ENCODE results near the gene RABGGTB. TPM values are rescaled to one million over a fixed set of nuclear protein-coding genes. Genes with fewer than 3 reads are reported as not detected.
"Not testable (repeated sequence)": the region's sequence is repeated elsewhere in the genome, so short reads cannot be mapped to it uniquely, and the experiment has no call there.

RABGGTB gene
- total RNA-seq, 2 experiments from 2014 or later: 236 to 250 TPM

DNA sequence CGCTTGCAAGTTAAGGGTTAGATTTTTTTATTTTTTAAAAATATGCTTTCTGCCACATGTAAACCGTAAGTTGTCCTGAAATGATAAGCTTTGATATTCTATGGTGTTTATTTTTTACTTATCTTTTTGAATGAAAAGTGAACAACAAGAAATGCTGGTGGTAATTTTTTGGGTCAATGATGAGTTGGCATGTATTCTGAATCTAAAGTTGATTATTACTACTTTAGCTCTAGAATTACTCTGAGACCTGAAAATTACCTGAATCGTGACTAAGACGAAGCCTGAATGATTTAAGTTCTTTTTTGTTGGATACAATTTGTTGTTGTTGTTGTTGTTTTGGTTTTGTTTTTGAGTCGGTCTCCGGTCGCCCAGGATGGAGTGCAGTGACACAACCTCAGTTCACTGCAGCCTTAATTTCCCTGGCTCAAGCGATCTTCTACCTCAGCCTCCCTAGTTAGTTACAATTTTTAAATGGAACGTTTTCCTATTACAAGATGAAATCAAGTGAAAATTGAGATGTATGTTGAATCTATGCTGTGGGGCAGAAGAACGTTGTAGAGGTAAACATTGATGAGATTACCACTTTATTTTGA, 941 bp downstream of the RABGGTB start:
- H3K4me1 Mint-ChIP-seq: peaks cover 27% of the 10 kb centered on the region
- DNase-seq: no peak
- peak overlapping the region; percentile 98 for H3K4me3 Mint-ChIP-seq
- H3K27me3 Mint-ChIP-seq: peaks cover 6% of the 10 kb centered on the region
- peaks cover 1% of the 10 kb centered on the region for H3K9me3 Mint-ChIP-seq
- H3K36me3 Mint-ChIP-seq: peaks cover 65% of the 10 kb centered on the region
- H3K27ac Mint-ChIP-seq: peak overlapping the region; percentile 98

DNA sequence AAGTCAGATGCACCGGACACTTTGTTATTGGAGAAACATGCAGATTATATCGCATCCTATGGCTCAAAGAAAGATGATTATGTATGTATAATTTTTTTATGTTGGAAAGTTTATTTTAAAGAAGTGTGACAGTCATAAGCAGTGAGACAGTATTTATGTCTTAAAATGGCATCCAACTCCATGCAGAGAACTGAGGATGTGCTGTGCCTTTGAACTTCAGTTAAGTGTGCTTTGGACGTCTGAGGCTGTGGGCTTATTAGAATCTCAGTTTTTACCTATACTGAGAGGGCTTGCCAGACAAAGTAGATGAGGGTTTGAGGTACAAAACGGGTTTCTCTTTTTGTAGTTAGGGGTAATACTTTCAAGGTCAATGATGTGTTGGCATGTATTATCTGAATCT, 1.5 kb downstream of the RABGGTB start:
- H3K36me3 Mint-ChIP-seq: peaks cover 70% of the 10 kb centered on the region
- H3K9me3 Mint-ChIP-seq: peaks cover 1% of the 10 kb centered on the region
- peak overlapping the region; percentile 98 for H3K4me3 Mint-ChIP-seq
- peak overlapping the region; percentile 98 for H3K27ac Mint-ChIP-seq
- DNase-seq: no peak
- peaks cover 30% of the 10 kb centered on the region for H3K4me1 Mint-ChIP-seq
- peaks cover 6% of the 10 kb centered on the region for H3K27me3 Mint-ChIP-seq

DNA sequence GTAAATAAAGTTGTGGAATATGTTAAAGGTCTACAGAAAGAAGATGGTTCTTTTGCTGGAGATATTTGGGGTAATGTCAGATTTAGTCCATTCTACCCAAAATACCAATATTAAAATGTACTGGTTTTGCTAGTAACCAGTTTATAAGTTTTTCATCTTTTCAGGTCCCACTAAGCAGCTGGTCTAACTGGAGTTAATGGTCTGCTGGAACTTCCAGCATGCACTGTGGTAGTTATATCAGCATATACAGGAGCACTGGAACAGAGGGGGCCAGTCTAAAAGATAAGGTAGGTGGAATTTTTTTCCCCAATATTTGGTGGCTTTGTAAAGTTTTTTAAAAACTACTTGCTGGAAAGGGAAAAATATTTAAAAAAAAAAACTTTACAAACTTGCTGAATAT, 3.9 kb downstream of the RABGGTB start:
- H3K4me3 Mint-ChIP-seq: peak overlapping the region; percentile 98
- peak overlapping the region; percentile 93 for H3K27ac Mint-ChIP-seq
- DNase-seq: no peak

DNA sequence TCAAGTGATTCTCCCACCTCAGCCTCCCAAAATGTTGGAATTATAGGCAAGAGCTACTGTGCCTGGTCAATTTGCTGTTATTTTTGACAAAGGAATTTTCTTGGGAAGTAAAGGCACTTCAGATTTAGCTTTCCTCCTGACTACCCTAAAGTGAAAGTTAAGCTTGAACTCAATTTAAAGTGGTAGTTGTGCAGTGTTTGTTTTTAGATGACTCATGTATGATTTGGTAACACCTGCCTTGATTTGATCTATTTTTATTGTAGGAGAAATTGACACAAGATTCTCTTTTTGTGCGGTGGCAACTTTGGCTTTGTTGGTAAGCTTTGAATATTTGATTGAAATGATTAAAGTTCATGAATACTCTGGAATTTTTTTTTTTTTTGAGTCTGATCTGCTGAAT, 5.0 kb downstream of the RABGGTB start:
- peaks cover 38% of the 10 kb centered on the region for H3K4me1 Mint-ChIP-seq
- no peaks in the 10 kb centered on the region for H3K9me3 Mint-ChIP-seq
- peaks cover 90% of the 10 kb centered on the region for H3K36me3 Mint-ChIP-seq
- peak overlapping the region; percentile 98 for H3K4me3 Mint-ChIP-seq
- peaks cover 5% of the 10 kb centered on the region for H3K27me3 Mint-ChIP-seq
- no peak for DNase-seq
- H3K27ac Mint-ChIP-seq: peak overlapping the region; percentile 93

More for the DNA sequence above, 3.9 kb downstream of the RABGGTB start:
- H3K4me1 Mint-ChIP-seq: peaks cover 42% of the 10 kb centered on the region
- peaks cover 86% of the 10 kb centered on the region for H3K36me3 Mint-ChIP-seq
- no peaks in the 10 kb centered on the region for H3K9me3 Mint-ChIP-seq
- H3K27me3 Mint-ChIP-seq: peaks cover 6% of the 10 kb centered on the region

DNA sequence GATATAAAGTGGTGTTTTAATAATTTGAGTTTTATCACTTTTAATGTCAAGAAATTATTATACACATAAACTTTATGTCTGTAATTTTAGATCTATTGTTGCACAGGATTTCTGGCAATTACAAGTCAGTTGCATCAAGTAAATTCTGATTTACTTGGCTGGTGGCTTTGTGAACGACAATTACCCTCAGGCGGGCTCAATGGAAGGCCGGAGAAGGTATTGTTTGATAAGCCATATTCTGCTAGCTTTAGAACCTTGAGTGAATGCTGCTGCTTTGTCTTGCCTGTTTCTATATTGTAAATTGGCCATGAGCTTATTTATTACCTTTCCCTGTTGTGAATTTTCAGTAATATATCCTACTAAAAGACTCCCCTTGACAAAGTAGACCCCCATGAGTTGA, 6.0 kb downstream of the RABGGTB start:
- no peaks in the 10 kb centered on the region for H3K9me3 Mint-ChIP-seq
- peaks cover 81% of the 10 kb centered on the region for H3K36me3 Mint-ChIP-seq
- DNase-seq: no peak
- H3K4me3 Mint-ChIP-seq: peak overlapping the region; percentile 98
- H3K27me3 Mint-ChIP-seq: peaks cover 6% of the 10 kb centered on the region
- H3K4me1 Mint-ChIP-seq: peaks cover 40% of the 10 kb centered on the region
- H3K27ac Mint-ChIP-seq: peak overlapping the region; percentile 93

DNA sequence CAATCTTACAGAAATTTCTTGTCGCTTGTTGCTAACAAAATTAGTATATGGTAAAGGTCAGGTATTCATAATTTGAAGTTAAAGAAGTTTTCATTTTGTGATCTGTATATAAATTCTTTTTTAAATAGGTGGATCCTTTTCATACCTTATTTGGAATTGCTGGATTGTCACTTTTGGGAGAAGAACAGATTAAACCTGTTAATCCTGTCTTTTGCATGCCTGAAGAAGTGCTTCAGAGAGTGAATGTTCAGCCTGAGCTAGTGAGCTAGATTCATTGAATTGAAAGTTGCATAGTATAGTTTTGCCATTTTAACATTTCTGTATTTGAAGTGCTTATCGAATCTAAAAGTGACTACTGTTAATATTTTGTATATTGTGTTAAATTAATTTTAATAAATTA, 8.3 kb downstream of the RABGGTB start:
- Mint-ChIP-seq H3K4me1 (peaks cover 39% of the 10 kb centered on the region), H3K27ac (peak overlapping the region; percentile 71), H3K9me3 (no peaks in the 10 kb centered on the region)

DNA sequence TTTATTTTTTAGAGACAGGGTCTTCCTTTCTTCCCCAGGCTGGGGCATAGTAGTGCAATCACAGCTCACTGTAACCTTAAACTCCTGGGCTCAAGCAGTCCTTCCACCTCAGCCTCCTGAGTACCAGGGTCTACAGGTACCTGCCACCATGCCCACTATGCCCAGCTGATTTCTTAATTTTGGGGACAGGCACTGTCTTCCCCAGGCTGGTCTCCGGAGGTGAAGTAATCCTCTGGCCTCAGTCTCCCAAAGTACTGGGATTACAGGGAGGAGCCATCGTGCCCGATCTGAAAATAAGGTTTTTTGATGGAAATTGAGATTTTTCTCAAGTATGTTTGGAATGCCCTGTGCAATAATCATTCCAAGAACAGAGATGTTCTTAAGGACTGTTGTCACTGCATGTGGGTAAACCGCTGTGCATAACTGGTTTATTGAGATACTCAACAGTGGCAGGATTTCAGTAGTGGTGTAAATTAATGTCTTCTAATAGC, 9.7 kb downstream of the RABGGTB start:
- Mint-ChIP-seq H3K4me1 (peaks cover 29% of the 10 kb centered on the region), H3K27ac (peak overlapping the region; percentile 11), H3K27me3 (peaks cover 3% of the 10 kb centered on the region), H3K9me3 (no peaks in the 10 kb centered on the region), H3K36me3 (peaks cover 49% of the 10 kb centered on the region), H3K4me3 (peak overlapping the region; percentile 6)
- DNase-seq: no peak

More for the DNA sequence above, 8.3 kb downstream of the RABGGTB start:
- H3K4me3 Mint-ChIP-seq: peak overlapping the region; percentile 18
- DNase-seq: no peak
- H3K27me3 Mint-ChIP-seq: peaks cover 6% of the 10 kb centered on the region
- H3K36me3 Mint-ChIP-seq: peaks cover 63% of the 10 kb centered on the region

DNA sequence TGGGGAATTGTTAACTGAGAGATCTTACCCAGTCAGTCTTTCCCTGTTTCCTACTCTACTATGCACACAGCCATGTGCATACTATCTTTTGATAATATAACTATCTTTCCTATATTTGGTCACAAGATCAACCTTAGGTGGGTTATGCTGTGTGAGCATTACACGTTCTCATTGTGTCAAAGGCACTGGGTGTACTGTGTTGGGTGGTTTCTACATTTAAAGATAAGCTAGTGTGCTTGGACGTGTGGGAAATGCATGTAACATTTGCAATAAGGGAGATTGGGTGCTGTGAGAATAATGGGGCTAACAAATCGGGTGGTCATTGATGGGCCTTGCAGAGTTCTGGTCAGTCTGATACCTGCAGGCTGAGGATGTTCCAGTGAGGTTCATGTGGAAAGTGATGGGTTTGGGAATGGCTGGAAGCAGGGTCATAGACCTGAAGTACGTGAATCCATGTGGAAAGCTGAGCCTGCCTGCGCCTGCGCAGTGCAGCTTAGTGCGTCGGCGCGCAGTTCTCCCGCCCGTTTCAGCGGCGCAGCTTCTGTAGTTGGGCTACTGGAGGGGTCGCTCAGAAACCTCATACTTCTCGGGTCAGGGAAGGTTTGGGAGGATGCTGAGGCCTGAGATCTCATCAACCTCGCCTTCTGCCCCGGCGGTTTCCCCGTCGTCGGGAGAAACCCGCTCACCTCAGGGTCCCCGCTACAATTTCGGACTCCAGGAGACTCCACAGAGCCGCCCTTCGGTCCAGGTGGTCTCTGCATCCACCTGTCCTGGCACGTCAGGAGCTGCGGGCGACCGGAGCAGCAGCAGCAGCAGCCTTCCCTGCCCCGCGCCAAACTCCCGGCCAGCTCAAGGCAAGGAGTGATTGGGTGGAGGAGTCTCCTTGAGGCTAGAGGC, 10.6 kb downstream of the RABGGTB start, which contains the start of gene MSH4:
MSH4 (plus strand) TSS at position 507 of the 897 bp plus-strand sequence; CDS start at position 611, 104 bp downstream.
- H3K4me1 Mint-ChIP-seq: peaks cover 22% of the 10 kb centered on the region
- peaks cover 3% of the 10 kb centered on the region for H3K27me3 Mint-ChIP-seq
- H3K9me3 Mint-ChIP-seq: no peaks in the 10 kb centered on the region
- peak within 1 kb of the TSS; percentile 59 for H3K27ac Mint-ChIP-seq
- DNase-seq: peak; percentile 20
- H3K4me3 Mint-ChIP-seq: peak within 1 kb of the TSS; percentile 6
- H3K36me3 Mint-ChIP-seq: peaks cover 41% of the 10 kb centered on the region

DNA sequence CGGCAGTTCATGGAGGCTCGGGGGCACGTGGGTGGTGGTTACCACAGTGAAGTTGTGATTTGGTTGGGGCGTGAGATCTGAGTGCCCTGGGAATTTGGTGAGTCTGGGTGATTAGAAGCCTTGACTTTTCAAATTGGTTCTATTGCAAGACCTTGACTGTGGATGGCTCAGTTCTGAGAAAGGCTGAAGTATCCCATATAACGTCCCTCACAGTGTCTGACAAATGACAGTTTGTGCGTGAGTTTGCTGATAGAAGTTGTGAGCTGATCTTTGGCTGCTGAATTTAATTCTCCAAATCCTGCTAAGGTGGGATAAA, 11.2 kb downstream of the RABGGTB start:
- no peak for DNase-seq
- Mint-ChIP-seq H3K4me3 (no peak overlapping the region), H3K36me3 (peaks cover 35% of the 10 kb centered on the region), H3K27ac (peak overlapping the region; percentile 59), H3K9me3 (no peaks in the 10 kb centered on the region), H3K27me3 (peaks cover 3% of the 10 kb centered on the region), H3K4me1 (peaks cover 19% of the 10 kb centered on the region)

DNA sequence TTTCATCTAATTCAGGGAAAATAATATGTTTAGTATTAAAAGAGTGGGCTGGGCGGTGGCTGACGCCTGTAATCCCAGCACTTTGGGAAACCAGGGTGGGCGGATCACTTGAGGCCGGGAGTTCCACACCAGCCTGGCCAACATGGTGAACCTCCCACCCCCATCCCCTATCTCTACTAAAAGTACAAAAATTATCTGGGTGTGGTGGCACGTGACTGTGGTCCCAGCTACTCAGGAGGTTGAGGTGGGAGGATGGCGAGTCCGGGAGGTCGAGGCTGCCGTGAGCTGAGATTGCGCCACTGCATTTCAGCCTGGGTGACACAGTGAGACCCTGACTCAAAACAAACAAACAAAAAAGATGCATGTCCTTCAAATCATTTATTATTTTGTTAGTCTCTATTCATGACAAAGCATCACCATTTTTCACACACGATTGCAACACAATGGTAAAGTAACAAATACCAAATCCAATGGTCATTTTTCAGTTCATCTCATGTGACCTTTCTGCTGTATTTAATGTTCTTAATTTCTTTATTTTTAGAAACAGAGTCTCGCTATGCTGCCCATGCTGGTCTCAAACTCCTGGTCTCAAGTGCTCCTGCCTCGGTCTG, 11.7 kb downstream of the RABGGTB start:
- peak overlapping the region; percentile 59 for H3K27ac Mint-ChIP-seq
- H3K27me3 Mint-ChIP-seq: peaks cover 3% of the 10 kb centered on the region
- H3K36me3 Mint-ChIP-seq: peaks cover 30% of the 10 kb centered on the region
- H3K9me3 Mint-ChIP-seq: no peaks in the 10 kb centered on the region
- no peak for DNase-seq
- peaks cover 16% of the 10 kb centered on the region for H3K4me1 Mint-ChIP-seq
- no peak overlapping the region for H3K4me3 Mint-ChIP-seq

DNA sequence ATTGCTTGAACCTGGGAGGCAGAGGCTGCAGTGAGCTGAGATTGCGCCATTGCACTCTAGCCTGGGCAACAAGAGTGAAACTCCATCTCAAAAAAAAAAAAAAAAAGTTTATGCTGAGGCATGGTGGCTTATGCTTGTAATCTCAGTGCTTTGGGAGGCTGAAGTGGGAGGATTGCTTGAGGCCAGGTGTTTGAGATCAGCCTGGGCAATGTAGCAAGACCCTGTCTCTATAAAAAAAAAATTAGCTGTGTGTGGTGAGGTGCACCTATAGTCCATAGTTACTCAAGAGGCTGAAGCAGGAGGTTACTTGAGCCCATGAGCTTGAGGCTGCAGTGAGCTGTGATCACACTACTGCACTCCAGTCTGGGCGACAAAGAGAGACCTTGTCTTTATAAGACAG, 15.4 kb downstream of the RABGGTB start:
- H3K36me3 Mint-ChIP-seq, H3K4me1 Mint-ChIP-seq, H3K27ac Mint-ChIP-seq, DNase-seq, H3K27me3 Mint-ChIP-seq, H3K9me3 Mint-ChIP-seq, H3K4me3 Mint-ChIP-seq: not testable (repeated sequence)

DNA sequence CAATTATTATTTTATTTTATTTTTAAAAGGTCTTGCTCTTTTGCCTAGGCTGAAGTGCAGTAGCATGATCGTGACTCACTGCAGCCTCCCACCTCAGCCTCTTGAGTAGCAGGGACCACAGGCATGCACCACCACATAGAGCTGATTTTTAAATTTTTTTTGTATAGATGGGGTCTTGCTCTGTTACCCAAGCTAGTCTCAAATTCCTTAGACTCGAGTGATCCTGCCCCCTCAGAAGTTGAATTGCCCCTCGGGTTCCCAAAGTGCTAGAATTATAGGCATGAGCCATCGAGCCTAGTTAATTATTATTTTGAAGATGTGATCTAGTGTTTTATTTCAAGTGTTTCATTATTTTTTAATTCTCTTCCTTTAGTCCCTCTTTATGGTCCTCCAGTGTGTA, 22.9 kb downstream of the RABGGTB start:
- Mint-ChIP-seq H3K4me3 (no peak overlapping the region), H3K4me1 (no peaks in the 10 kb centered on the region), H3K36me3 (no peaks in the 10 kb centered on the region), H3K27ac (no peak overlapping the region), H3K9me3 (no peaks in the 10 kb centered on the region), H3K27me3 (no peaks in the 10 kb centered on the region)
- no peak for DNase-seq

DNA sequence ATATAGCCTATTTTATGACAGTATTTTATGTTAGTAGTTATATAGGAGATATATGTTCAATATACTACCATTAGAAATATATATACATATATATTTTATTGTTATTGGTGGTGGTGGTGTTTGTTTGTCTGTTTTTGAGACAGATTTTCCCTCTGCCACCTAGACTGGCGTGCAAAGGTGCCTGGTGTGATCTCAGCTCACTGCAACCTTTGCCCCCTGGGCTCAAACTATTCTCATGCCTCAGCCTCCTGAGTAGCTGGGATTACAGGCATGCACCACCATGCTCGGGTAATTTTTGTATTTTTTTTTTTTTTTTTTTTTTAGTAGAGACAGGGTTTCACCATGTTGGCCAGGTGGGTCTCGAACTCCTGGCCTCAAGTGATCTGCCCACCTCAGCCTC, 24.1 kb downstream of the RABGGTB start:
- H3K27me3 Mint-ChIP-seq, H3K27ac Mint-ChIP-seq, H3K9me3 Mint-ChIP-seq, DNase-seq, H3K4me3 Mint-ChIP-seq, H3K36me3 Mint-ChIP-seq, H3K4me1 Mint-ChIP-seq: not testable (repeated sequence)

DNA sequence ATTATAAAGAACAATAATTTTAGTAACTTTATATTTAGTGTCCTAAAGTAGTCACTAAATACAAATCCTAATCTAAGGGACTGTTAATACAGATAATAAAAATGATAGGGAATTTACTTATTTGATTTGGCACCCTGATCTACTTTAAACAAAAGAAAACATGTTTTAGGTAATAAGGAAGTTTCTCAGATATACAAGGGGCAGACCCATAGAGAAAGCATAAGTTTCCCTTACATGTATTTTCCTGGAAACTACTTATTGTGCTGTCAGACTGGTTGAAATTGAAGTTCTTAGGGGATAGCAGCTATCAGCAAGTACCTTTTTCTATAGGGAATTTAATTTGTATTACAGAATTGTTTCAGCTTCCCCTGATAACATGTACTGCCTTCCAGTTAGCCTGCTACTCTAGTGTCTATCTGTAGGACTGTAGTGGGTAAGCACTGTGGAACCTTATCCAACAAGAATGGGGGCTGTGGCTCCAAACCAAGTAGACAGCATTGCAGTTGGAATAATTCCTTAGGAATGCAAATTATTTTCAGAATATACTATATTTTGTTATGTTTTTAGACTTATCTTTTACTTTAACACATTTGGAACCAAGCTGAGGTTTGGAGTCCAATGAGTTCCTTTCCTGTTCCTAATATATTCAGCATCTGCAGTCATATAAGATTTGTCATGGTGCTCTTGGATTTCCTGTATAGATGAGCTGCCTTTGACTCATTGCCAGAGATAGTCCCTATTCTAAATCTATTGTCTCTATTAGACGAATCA, 25.3 kb downstream of the RABGGTB start:
- no peak overlapping the region for H3K4me3 Mint-ChIP-seq
- no peaks in the 10 kb centered on the region for H3K9me3 Mint-ChIP-seq

DNA sequence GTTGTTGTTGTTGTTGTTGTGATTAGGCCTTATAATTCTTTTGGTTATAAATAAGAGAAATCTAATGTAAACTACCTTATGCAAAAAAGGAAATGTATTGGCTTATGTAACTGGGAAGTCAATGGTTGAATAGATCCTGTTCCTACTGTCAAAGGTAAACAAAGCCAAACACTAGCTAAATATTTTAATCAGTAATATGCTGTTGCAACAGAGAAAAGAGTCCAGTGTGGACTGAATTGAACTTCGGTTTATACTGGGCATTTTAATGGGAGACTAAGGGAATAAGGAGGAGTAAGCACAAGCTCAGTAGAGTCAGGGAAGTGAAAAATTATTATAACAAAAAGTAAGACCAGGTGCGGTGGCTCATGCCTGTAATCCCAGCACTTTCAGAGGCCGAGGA, 26.0 kb downstream of the RABGGTB start:
- Mint-ChIP-seq H3K4me1 (no peaks in the 10 kb centered on the region), H3K27me3 (no peaks in the 10 kb centered on the region), H3K27ac (no peak overlapping the region), H3K4me3 (no peak overlapping the region), H3K9me3 (no peaks in the 10 kb centered on the region), H3K36me3 (no peaks in the 10 kb centered on the region)
- DNase-seq: no peak

More for the DNA sequence above, 25.3 kb downstream of the RABGGTB start:
- no peaks in the 10 kb centered on the region for H3K36me3 Mint-ChIP-seq
- H3K27ac Mint-ChIP-seq: no peak overlapping the region
- H3K4me1 Mint-ChIP-seq: no peaks in the 10 kb centered on the region
- no peaks in the 10 kb centered on the region for H3K27me3 Mint-ChIP-seq
- DNase-seq: no peak
